SU-DHL-6 (cell line): ENCODE data around the gene PDE4D.

Experiments
- EZH2phosphoT487 ChIP-seq: fragments of 200-600 bp; sonication (generic), shearing (Covaris generic); conservative IDR thresholded peaks from 2 replicates; pipeline ENCODE4 v1.6.1; 2018; ENCODE audit warnings: mild to moderate bottlenecking, antibody characterized with exemption, low read length, moderate library complexity, mixed read lengths
- TF ChIP-seq, protein P1 (sequence below): fragments of 200-600 bp; sonication (generic); IDR thresholded peaks from one replicate; pipeline ENCODE4 v1.5.1; 2017; ENCODE audit warnings: antibody characterized with exemption, mild to moderate bottlenecking, low read length, moderate library complexity; ENCODE audit not compliant: insufficient read depth, poor library complexity, severe bottlenecking

DNA sequence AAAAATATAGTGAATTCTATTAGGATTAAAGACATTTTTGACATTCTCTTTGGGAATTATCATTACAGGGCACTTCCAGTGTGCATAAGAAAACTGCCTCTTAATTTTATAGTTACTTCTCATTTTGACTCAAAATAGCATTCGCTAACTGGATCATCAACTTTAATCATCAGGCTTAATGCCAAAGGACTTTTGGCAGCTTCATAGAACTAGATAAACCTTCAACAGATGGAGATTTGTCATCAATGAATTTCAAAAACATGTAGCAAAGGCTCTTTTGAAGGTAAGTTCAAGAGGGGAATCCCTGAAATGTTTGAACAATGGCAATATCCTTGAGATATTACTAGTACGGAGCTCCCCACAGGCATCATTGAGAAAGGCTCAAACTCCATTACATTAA, 447.2 kb downstream of the PDE4D start:
- TF ChIP-seq, protein P1, sequence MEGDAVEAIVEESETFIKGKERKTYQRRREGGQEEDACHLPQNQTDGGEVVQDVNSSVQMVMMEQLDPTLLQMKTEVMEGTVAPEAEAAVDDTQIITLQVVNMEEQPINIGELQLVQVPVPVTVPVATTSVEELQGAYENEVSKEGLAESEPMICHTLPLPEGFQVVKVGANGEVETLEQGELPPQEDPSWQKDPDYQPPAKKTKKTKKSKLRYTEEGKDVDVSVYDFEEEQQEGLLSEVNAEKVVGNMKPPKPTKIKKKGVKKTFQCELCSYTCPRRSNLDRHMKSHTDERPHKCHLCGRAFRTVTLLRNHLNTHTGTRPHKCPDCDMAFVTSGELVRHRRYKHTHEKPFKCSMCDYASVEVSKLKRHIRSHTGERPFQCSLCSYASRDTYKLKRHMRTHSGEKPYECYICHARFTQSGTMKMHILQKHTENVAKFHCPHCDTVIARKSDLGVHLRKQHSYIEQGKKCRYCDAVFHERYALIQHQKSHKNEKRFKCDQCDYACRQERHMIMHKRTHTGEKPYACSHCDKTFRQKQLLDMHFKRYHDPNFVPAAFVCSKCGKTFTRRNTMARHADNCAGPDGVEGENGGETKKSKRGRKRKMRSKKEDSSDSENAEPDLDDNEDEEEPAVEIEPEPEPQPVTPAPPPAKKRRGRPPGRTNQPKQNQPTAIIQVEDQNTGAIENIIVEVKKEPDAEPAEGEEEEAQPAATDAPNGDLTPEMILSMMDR: no peak
- TF ChIP-seq EZH2phosphoT487: no peak
